Measurements from ENCODE around the gene TMEM41B.

Gene TMEM41B

DNA sequence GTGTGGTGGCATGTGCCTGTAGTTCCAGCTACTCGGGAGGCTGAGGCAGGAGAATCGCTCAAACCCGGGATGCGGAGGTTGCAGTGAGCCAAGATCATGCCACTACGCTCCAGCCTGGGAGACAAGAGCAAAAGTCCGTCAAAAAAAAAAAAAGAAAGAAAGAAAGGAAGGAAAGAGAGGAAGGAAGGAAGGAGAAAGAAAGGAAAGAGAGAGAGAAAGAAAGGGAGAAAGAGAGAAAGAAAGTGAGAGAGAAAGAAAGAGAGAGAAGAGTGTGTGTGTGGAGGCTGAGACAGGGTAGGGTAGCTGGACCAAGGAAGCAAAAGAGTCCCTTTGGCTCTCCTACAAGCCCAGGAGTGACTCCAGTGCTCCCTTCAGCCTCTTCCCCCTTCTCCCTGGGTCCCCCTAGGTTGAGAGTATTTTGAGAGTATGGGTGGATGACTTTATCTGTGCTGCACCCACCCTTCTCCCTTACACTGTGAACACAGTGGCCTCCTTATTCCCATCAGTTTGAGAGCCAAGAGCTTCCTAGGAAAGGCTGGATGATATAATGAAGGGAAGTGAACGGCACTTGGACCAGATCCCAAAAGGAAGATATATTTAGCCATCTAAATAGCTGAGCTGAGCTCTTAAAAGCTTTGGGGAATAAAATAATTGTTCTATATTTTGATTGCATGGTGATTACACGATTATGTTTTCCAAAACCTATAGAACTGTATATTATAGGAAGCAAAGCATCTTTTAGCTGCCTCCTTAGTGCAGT lies 39.7 kb downstream of the TMEM41B start:
- peak; percentile 38 for ATAC-seq
- peak; percentile 27 for TF ChIP-seq ISL1 (CRISPR knock-in tag; IDR thresholded peaks at IDR 0.05)
- no peak for TF ChIP-seq CSDC2 (CRISPR knock-in tag; IDR thresholded peaks at IDR 0.05)

DNA sequence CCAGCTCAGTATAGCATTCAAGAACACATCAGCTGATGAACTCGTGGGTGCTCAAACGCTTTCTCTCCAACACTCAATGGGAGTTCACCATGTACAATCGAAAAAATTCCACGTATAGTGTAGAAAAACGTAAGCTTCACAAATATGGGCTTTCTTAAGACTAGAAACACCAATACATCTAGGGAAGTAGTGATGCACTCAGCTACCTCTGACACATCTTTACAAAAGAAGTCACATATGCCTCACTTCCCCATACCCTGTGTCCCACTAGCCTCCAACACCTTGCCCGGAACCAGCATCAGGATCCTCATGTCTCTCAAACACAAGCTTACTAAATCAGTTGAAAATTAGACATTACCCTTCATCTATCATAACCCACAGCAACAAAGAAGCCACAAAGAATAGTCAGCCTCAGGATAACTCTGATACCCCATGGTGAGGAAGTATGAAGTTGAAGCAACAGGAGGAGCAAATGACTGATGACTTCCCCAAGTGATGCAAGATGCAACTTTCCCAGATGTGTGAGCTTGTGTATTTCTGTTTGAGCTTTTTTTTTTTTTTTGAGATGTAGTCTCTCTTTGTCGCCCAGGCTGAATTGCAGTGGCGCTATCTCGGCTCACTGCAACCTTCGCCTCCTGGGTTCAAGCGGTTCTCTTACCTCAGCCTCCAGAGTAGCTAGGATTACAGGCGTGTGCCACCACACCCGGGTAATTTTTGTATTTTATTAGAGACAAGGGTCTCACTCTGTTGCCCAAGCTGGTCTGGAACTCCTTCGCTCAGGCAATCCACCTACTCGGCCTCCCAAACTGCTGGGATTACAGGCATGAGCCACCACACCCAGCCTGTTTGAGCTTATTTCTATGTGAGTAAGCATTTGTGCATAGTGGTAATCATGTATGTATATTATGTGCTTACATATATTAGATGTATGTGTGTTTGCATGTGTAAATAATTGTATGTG lies 40.7 kb downstream of the TMEM41B start:
- no peak for TF ChIP-seq CSDC2 (CRISPR knock-in tag; IDR thresholded peaks at IDR 0.05)
- TF ChIP-seq TCF4 (CRISPR knock-in tag; IDR thresholded peaks at IDR 0.05; ENCODE audit: borderline replicate concordance), result no peak
- TF ChIP-seq ARNTL (CRISPR knock-in tag; IDR thresholded peaks at IDR 0.05; ENCODE audit: borderline replicate concordance, low read depth), result no peak
- TF ChIP-seq ZNF565 (CRISPR knock-in tag; conservative IDR thresholded peaks at IDR 0.05; ENCODE audit: low read depth), result no peak
- no peak for TF ChIP-seq OSR1 (CRISPR knock-in tag; IDR thresholded peaks at IDR 0.05)
- no peak for ATAC-seq

DNA sequence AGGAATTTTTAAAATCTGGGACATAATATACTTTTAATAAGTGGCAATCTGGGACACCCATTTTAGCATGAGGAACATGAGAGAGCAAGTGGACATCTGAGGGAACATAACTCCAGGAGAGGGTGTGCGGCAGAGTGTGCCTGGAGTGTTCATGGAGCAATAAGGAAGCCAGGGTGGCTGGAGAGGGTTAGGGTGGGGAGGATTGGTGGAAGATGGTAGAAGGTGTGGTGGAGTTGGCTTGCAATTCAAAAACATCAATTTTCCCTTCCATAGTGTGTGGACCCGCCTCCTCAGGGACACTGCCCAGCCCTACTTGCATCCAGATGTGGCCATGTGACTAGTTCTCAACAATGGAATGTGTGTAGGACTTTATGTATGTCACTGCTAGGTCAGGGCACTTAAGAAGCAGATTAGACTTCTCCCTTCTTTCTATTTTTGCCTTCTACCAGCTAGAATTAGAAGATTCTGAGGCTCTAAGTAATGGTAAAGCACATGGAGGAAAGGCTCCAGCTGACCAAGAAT lies 44.8 kb downstream of the TMEM41B start:
- no peak for ATAC-seq
- no peak for TF ChIP-seq SNAI2 (CRISPR knock-in tag; IDR thresholded peaks at IDR 0.05)
- TF ChIP-seq CSDC2 (CRISPR knock-in tag; IDR thresholded peaks at IDR 0.05), result no peak
- TF ChIP-seq ZNF565 (CRISPR knock-in tag; conservative IDR thresholded peaks at IDR 0.05; ENCODE audit: low read depth), result no peak
- TF ChIP-seq GLIS3 (CRISPR knock-in tag; IDR thresholded peaks at IDR 0.05), result no peak
- no peak for TF ChIP-seq ZNF70 (CRISPR knock-in tag; IDR thresholded peaks at IDR 0.05)
- TF ChIP-seq ZFP30 (CRISPR knock-in tag; IDR thresholded peaks at IDR 0.05), result no peak

DNA sequence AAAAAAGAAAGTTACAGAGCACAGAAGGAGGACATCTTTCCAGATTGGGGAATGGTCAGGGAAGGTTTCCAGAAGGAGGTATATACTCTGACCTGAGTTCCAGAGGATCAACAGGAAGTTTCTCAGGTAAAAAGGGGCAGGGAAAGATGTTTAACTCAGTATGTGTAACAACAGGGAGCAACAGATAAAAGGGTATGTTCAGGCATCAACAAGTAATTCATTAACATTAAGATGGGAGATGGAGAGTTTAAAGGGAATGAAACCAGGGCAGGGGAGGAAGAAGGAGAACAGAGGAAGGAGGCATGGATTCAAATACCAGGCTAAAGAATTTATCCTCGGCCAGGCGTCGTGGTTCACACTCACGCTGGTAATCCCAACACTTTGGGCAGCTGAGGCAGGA lies 46.7 kb downstream of the TMEM41B start:
- TF ChIP-seq OSR1 (CRISPR knock-in tag; IDR thresholded peaks at IDR 0.05) (no peak), ESRRG (CRISPR knock-in tag; IDR thresholded peaks at IDR 0.05) (no peak), SNAI2 (CRISPR knock-in tag; IDR thresholded peaks at IDR 0.05) (no peak), ZFP30 (CRISPR knock-in tag; IDR thresholded peaks at IDR 0.05) (no peak), TCF4 (CRISPR knock-in tag; IDR thresholded peaks at IDR 0.05; ENCODE audit: borderline replicate concordance) (no peak)
- TF ChIP-seq, protein P1, sequence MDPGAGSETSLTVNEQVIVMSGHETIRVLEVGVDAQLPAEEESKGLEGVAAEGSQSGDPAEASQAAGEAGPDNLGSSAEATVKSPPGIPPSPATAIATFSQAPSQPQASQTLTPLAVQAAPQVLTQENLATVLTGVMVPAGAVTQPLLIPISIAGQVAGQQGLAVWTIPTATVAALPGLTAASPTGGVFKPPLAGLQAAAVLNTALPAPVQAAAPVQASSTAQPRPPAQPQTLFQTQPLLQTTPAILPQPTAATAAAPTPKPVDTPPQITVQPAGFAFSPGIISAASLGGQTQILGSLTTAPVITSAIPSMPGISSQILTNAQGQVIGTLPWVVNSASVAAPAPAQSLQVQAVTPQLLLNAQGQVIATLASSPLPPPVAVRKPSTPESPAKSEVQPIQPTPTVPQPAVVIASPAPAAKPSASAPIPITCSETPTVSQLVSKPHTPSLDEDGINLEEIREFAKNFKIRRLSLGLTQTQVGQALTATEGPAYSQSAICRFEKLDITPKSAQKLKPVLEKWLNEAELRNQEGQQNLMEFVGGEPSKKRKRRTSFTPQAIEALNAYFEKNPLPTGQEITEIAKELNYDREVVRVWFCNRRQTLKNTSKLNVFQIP (CRISPR knock-in tag; IDR thresholded peaks at IDR 0.05; ENCODE audit: borderline replicate concordance, low read depth), result no peak
- no peak for ATAC-seq

DNA sequence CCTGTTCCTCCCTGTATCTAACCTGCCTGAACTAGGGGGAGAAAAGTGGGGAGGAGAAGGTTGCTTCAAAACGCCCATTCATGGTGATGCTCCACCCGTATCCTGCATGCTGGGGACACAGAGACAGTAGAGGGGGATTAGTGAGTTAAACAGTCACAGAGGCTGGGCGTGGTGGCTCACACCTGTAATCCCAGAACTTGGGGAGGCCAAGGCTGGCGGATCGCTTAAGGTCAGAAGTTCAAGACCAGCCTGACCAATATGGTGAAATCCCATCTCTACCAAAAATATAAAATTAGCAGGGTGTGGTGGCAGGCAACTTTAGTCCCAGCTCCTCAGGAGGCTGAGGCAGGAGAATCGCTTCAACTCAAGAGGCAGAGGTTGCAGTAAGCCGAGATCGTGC lies 47.5 kb downstream of the TMEM41B start:
- no peak for ATAC-seq
- no peak for TF ChIP-seq RARB (CRISPR knock-in tag; IDR thresholded peaks at IDR 0.05)
- no peak for TF ChIP-seq OSR1 (CRISPR knock-in tag; IDR thresholded peaks at IDR 0.05)
- no peak for TF ChIP-seq GLIS3 (CRISPR knock-in tag; IDR thresholded peaks at IDR 0.05)
- TF ChIP-seq, protein P2, sequence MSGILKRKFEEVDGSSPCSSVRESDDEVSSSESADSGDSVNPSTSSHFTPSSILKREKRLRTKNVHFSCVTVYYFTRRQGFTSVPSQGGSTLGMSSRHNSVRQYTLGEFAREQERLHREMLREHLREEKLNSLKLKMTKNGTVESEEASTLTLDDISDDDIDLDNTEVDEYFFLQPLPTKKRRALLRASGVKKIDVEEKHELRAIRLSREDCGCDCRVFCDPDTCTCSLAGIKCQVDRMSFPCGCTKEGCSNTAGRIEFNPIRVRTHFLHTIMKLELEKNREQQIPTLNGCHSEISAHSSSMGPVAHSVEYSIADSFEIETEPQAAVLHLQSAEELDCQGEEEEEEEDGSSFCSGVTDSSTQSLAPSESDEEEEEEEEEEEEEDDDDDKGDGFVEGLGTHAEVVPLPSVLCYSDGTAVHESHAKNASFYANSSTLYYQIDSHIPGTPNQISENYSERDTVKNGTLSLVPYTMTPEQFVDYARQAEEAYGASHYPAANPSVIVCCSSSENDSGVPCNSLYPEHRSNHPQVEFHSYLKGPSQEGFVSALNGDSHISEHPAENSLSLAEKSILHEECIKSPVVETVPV (CRISPR knock-in tag; IDR thresholded peaks at IDR 0.05), result no peak
- TF ChIP-seq ZFP3 (CRISPR knock-in tag; IDR thresholded peaks at IDR 0.05), result no peak
- TF ChIP-seq BACH2 (CRISPR knock-in tag; IDR thresholded peaks at IDR 0.05; ENCODE audit: borderline replicate concordance), result no peak
- TF ChIP-seq SNAI2 (CRISPR knock-in tag; IDR thresholded peaks at IDR 0.05), result no peak
- no peak for TF ChIP-seq ZFP30 (CRISPR knock-in tag; IDR thresholded peaks at IDR 0.05)
- no peak for TF ChIP-seq ZNF8 (CRISPR knock-in tag; IDR thresholded peaks at IDR 0.05)
- TF ChIP-seq ARNTL (CRISPR knock-in tag; IDR thresholded peaks at IDR 0.05; ENCODE audit: borderline replicate concordance, low read depth), result no peak
- no peak for TF ChIP-seq TOX (CRISPR knock-in tag; IDR thresholded peaks at IDR 0.05; ENCODE audit: borderline replicate concordance)
- no peak for TF ChIP-seq ZNF565 (CRISPR knock-in tag; conservative IDR thresholded peaks at IDR 0.05; ENCODE audit: low read depth)
- no peak for TF ChIP-seq ZC3H10 (CRISPR knock-in tag; IDR thresholded peaks at IDR 0.05)
- TF ChIP-seq TCF4 (CRISPR knock-in tag; IDR thresholded peaks at IDR 0.05; ENCODE audit: borderline replicate concordance), result no peak
- TF ChIP-seq, protein P3, sequence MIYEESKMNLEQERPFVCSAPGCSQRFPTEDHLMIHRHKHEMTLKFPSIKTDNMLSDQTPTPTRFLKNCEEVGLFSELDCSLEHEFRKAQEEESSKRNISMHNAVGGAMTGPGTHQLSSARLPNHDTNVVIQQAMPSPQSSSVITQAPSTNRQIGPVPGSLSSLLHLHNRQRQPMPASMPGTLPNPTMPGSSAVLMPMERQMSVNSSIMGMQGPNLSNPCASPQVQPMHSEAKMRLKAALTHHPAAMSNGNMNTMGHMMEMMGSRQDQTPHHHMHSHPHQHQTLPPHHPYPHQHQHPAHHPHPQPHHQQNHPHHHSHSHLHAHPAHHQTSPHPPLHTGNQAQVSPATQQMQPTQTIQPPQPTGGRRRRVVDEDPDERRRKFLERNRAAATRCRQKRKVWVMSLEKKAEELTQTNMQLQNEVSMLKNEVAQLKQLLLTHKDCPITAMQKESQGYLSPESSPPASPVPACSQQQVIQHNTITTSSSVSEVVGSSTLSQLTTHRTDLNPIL (CRISPR knock-in tag; IDR thresholded peaks at IDR 0.05; ENCODE audit: low read depth), result no peak
- no peak for TF ChIP-seq PPARA (CRISPR knock-in tag; IDR thresholded peaks at IDR 0.05; ENCODE audit: borderline replicate concordance)
- TF ChIP-seq, protein P4, sequence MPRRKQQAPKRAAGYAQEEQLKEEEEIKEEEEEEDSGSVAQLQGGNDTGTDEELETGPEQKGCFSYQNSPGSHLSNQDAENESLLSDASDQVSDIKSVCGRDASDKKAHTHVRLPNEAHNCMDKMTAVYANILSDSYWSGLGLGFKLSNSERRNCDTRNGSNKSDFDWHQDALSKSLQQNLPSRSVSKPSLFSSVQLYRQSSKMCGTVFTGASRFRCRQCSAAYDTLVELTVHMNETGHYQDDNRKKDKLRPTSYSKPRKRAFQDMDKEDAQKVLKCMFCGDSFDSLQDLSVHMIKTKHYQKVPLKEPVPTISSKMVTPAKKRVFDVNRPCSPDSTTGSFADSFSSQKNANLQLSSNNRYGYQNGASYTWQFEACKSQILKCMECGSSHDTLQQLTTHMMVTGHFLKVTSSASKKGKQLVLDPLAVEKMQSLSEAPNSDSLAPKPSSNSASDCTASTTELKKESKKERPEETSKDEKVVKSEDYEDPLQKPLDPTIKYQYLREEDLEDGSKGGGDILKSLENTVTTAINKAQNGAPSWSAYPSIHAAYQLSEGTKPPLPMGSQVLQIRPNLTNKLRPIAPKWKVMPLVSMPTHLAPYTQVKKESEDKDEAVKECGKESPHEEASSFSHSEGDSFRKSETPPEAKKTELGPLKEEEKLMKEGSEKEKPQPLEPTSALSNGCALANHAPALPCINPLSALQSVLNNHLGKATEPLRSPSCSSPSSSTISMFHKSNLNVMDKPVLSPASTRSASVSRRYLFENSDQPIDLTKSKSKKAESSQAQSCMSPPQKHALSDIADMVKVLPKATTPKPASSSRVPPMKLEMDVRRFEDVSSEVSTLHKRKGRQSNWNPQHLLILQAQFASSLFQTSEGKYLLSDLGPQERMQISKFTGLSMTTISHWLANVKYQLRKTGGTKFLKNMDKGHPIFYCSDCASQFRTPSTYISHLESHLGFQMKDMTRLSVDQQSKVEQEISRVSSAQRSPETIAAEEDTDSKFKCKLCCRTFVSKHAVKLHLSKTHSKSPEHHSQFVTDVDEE (CRISPR knock-in tag; IDR thresholded peaks at IDR 0.05), result no peak
- TF ChIP-seq ESRRG (CRISPR knock-in tag; IDR thresholded peaks at IDR 0.05), result no peak
- TF ChIP-seq, protein P5, sequence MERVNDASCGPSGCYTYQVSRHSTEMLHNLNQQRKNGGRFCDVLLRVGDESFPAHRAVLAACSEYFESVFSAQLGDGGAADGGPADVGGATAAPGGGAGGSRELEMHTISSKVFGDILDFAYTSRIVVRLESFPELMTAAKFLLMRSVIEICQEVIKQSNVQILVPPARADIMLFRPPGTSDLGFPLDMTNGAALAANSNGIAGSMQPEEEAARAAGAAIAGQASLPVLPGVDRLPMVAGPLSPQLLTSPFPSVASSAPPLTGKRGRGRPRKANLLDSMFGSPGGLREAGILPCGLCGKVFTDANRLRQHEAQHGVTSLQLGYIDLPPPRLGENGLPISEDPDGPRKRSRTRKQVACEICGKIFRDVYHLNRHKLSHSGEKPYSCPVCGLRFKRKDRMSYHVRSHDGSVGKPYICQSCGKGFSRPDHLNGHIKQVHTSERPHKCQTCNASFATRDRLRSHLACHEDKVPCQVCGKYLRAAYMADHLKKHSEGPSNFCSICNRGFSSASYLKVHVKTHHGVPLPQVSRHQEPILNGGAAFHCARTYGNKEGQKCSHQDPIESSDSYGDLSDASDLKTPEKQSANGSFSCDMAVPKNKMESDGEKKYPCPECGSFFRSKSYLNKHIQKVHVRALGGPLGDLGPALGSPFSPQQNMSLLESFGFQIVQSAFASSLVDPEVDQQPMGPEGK (CRISPR knock-in tag; IDR thresholded peaks at IDR 0.05; ENCODE audit: borderline replicate concordance), result no peak

Data from SK-N-SH treated with all-trans-retinoic acid at 6 μM for 48 hours (cell line).